Fibroblast of lung (primary cell): ENCODE measurements around the gene LRRC42. TPM values are rescaled to one million over a fixed set of nuclear protein-coding genes. Genes with fewer than 3 reads are reported as not detected.

ENCODE experiments used
- DNase-seq, 2 donors: peaks; one replicate each; pipeline versions ENCODE4 v3.0.0 to v3.0.0-alpha.2; 2010; ENCODE audit warnings: low read depth in 2 of 2
- H2AFZ ChIP-seq: 2 replicates; pipeline ENCODE4 v1.5.1; 2012; ENCODE audit warnings: low read length, control low read depth, inconsistent platforms
- H3K27ac ChIP-seq: 2 replicates; pipeline ENCODE4 v1.5.1; 2011; ENCODE audit warnings: low read length, control low read depth; ENCODE audit not compliant: insufficient read depth
- H3K27me3 ChIP-seq: 2 replicates; pipeline ENCODE4 v1.5.1; 2011; ENCODE audit warnings: mild to moderate bottlenecking, low read length; ENCODE audit not compliant: control insufficient read depth, insufficient read depth
- H3K36me3 ChIP-seq: 2 replicates; pipeline ENCODE4 v1.5.1; 2011; ENCODE audit warnings: low read length; ENCODE audit not compliant: control insufficient read depth, insufficient read depth
- H3K4me1 ChIP-seq: 2 replicates; pipeline ENCODE4 v1.5.1; 2011; ENCODE audit warnings: low read length; ENCODE audit not compliant: control insufficient read depth, insufficient read depth; ENCODE audit errors: extremely low read depth
- H3K4me2 ChIP-seq: 2 replicates; pipeline ENCODE4 v1.5.1; 2011; ENCODE audit warnings: low read length, control low read depth; ENCODE audit not compliant: insufficient read depth; ENCODE audit errors: extremely low read depth
- H3K4me3 ChIP-seq, 4 experiments: fragments of 200-600 bp in 1 of 4; sonication (generic) in 1 of 4; replicated peaks in 1 of 4; 2 replicates each; pipeline ENCODE4 v1.5.1; 2011 to 2016; ENCODE audit warnings: low read length in 4 of 4, low read depth in 3 of 4, mild to moderate bottlenecking in 3 of 4, control low read depth in 2 of 4, inconsistent platforms in 1 of 4, mixed read lengths in 1 of 4; ENCODE audit not compliant: insufficient read depth in 1 of 4; ENCODE audit errors: control extremely low read depth in 1 of 4
- H3K79me2 ChIP-seq: 2 replicates; pipeline ENCODE4 v1.5.1; 2012; ENCODE audit warnings: mild to moderate bottlenecking, low read length, inconsistent platforms; ENCODE audit not compliant: control insufficient read depth, insufficient read depth
- H3K9ac ChIP-seq: 2 replicates; pipeline ENCODE4 v1.5.1; 2011; ENCODE audit warnings: mild to moderate bottlenecking, low read length, control low read depth; ENCODE audit not compliant: insufficient read depth
- H3K9me3 ChIP-seq: 2 replicates; pipeline ENCODE4 v1.5.1; 2012; ENCODE audit warnings: low read depth, low read length; ENCODE audit not compliant: control insufficient read depth, insufficient read depth
- H4K20me1 ChIP-seq: 2 replicates; pipeline ENCODE4 v1.5.1; 2011; ENCODE audit warnings: low read length; ENCODE audit not compliant: control insufficient read depth, insufficient read depth; ENCODE audit errors: extremely low read depth
- CTCF ChIP-seq, 2 donors: IDR thresholded peaks in 1 of 2; conservative IDR thresholded peaks in 1 of 2; 1 replicate in 1 of 2; 2 replicates in 1 of 2; pipeline ENCODE4 v1.5.1; 2011 to 2012; ENCODE audit warnings: low read length in 2 of 2, control low read depth in 1 of 2, inconsistent platforms in 1 of 2, low read depth in 1 of 2, mild to moderate bottlenecking in 1 of 2
- EZH2 ChIP-seq: IDR thresholded peaks from 2 replicates; pipeline ENCODE4 v1.5.1; 2012; ENCODE audit warnings: low read length, control low read depth, mild to moderate bottlenecking; ENCODE audit errors: missing control alignments
- polyA plus RNA-seq, 2 donors: library from polyadenylated mRNA; depleted of rRNA in 1 of 2; stranded (reverse) in 1 of 2; unstranded in 1 of 2; fragments of >200 nt; gene quantifications; 2 replicates each; pipeline ENCODE4 v1.2.1, GENCODE V29; 2011 to 2012; ENCODE audit warnings: missing spikeins in 1 of 2
- total RNA-seq: library from RNA; depleted of rRNA; stranded (reverse); fragments of >200 nt; gene quantifications from 2 replicates; pipeline ENCODE4 v1.2.1, GENCODE V29; 2014

LRRC42 gene
- total and polyA plus RNA-seq, 2 donors (not counting 1 experiment from before 2014, with no cell fraction given): 34.0 to 50.2 TPM

GRCh38 chr1:53943490-53944043 lies 2.6 kb upstream of the LRRC42 start:
- H3K27ac ChIP-seq: no peak overlapping the region
- H3K9me3 ChIP-seq: no peaks in the 10 kb centered on the region
- H3K79me2 ChIP-seq: peaks cover 35% of the 10 kb centered on the region
- no peak overlapping the region for H2AFZ ChIP-seq
- H3K36me3 ChIP-seq: no peaks in the 10 kb centered on the region
- H4K20me1 ChIP-seq: no peaks in the 10 kb centered on the region
- no peak overlapping the region for H3K4me2 ChIP-seq
- DNase-seq: no peak
- no peaks in the 10 kb centered on the region for H3K4me1 ChIP-seq
- TF ChIP-seq CTCF (conservative IDR thresholded peaks at IDR 0.05 in 1 of 2, IDR thresholded peaks at IDR 0.05 in 1 of 2; ENCODE audit: low read depth in 1 of 2, low read length in 2 of 2) (no peak), EZH2 (no peak)
- H3K27me3 ChIP-seq: no peaks in the 10 kb centered on the region
- no peak overlapping the region for H3K9ac ChIP-seq
- no peak overlapping the region for H3K4me3 ChIP-seq

- Histone ChIP-seq H2AFZ (peak overlapping the region; percentile 96), H3K27me3 (no peaks in the 10 kb centered on the region), H3K9me3 (no peaks in the 10 kb centered on the region), H3K4me3 (peak overlapping the region; percentile 81 to 97 (median 93)), H3K4me2 (peak overlapping the region; percentile 92), H3K9ac (peak overlapping the region; percentile 87), H4K20me1 (no peaks in the 10 kb centered on the region), H3K4me1 (peaks cover 2% of the 10 kb centered on the region), H3K36me3 (no peaks in the 10 kb centered on the region), H3K27ac (peak overlapping the region; percentile 89), H3K79me2 (peaks cover 45% of the 10 kb centered on the region)
- TF ChIP-seq CTCF (conservative IDR thresholded peaks at IDR 0.05 in 1 of 2, IDR thresholded peaks at IDR 0.05 in 1 of 2; ENCODE audit: low read depth in 1 of 2, low read length in 2 of 2): no peak
- no peak for TF ChIP-seq EZH2
- DNase-seq: no peak
Observed at GRCh38 chr1:53944469-53945182, 1.5 kb upstream of the LRRC42 start.

- TF ChIP-seq EZH2 (no peak), CTCF (conservative IDR thresholded peaks at IDR 0.05 in 1 of 2, IDR thresholded peaks at IDR 0.05 in 1 of 2; ENCODE audit: low read depth in 1 of 2, low read length in 2 of 2) (no peak)
- DNase-seq: no peak
- H3K36me3 ChIP-seq: no peaks in the 10 kb centered on the region
- H3K79me2 ChIP-seq: peaks cover 50% of the 10 kb centered on the region
- H2AFZ ChIP-seq: peak overlapping the region; percentile 96
- peak overlapping the region; percentile 81 to 97 (median 93) for H3K4me3 ChIP-seq
- no peaks in the 10 kb centered on the region for H3K9me3 ChIP-seq
- H3K4me1 ChIP-seq: peaks cover 2% of the 10 kb centered on the region
- H3K27me3 ChIP-seq: no peaks in the 10 kb centered on the region
- peak overlapping the region; percentile 87 for H3K9ac ChIP-seq
- H3K4me2 ChIP-seq: peak overlapping the region; percentile 92
- peak overlapping the region; percentile 89 for H3K27ac ChIP-seq
- no peaks in the 10 kb centered on the region for H4K20me1 ChIP-seq
Observed at GRCh38 chr1:53945183-53945432, 1.0 kb upstream of the LRRC42 start.
